Measurements from ENCODE around the gene MPIG6B. TPM values are rescaled to one million over a fixed set of nuclear protein-coding genes. Genes with fewer than 3 reads are reported as not detected.

The MPIG6B gene
- total RNA-seq, 3 donors from 2014 or later (not counting 1 experiment from before 2014, with no cell fraction given): 9.4 to 19.0 (median 12.8) TPM

DNA sequence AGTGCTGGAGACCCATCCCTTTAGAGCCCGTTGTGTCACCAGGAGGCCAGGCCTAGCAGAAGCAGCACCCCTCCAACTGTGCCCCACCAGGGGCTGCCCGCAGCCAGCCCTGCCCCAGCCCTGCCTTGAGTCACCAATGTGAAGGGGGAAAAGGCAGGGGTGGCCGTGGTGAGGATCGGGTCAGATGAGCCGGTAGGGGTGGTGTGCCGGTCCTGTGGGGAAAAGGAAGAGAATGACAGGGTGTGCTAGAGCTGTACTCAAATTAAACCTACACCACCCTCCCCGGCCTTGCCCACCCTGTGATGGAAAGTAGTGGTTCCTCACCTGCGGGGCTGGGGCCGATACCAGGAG lies 42.4 kb downstream of the MPIG6B start:
- TF ChIP-seq, protein P1, sequence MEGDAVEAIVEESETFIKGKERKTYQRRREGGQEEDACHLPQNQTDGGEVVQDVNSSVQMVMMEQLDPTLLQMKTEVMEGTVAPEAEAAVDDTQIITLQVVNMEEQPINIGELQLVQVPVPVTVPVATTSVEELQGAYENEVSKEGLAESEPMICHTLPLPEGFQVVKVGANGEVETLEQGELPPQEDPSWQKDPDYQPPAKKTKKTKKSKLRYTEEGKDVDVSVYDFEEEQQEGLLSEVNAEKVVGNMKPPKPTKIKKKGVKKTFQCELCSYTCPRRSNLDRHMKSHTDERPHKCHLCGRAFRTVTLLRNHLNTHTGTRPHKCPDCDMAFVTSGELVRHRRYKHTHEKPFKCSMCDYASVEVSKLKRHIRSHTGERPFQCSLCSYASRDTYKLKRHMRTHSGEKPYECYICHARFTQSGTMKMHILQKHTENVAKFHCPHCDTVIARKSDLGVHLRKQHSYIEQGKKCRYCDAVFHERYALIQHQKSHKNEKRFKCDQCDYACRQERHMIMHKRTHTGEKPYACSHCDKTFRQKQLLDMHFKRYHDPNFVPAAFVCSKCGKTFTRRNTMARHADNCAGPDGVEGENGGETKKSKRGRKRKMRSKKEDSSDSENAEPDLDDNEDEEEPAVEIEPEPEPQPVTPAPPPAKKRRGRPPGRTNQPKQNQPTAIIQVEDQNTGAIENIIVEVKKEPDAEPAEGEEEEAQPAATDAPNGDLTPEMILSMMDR (IDR thresholded peaks at IDR 0.05): no peak
- no peaks in the 10 kb centered on the region for H3K27me3 Mint-ChIP-seq (ENCODE audit: low read depth in 2 of 2)
- WGBS (ENCODE audit: insufficient coverage): 88% methylated on average over 6 of the region's 9 CpGs
- intact Hi-C loops (cut with micrococcal nuclease): no loop called here
- no peak overlapping the region for H3K4me3 Mint-ChIP-seq
- H3K27me3 ChIP-seq (ENCODE audit: control insufficient read depth, insufficient read depth, low read length): no peaks in the 10 kb centered on the region
- H3K4me3 ChIP-seq (ENCODE audit: low read length): no peak overlapping the region
- H3K9me3 ChIP-seq (ENCODE audit: control insufficient read depth, insufficient read depth, low read length): no peaks in the 10 kb centered on the region
- peaks cover 6 to 17% of the 10 kb centered on the region in 2 donors for H3K4me1 Mint-ChIP-seq
- no peak overlapping the region for H3K27ac ChIP-seq (ENCODE audit: low read length)
- H3K27ac Mint-ChIP-seq: no peak overlapping the region
- DNase-seq (no peak), ATAC-seq (no peak)
- H3K36me3 Mint-ChIP-seq: no peaks in the 10 kb centered on the region
- H3K36me3 ChIP-seq (ENCODE audit: control insufficient read depth, insufficient read depth, low read length): peaks cover 3% of the 10 kb centered on the region
- H3K9me3 Mint-ChIP-seq: no peaks in the 10 kb centered on the region
- peaks cover 9% of the 10 kb centered on the region for H3K4me1 ChIP-seq (ENCODE audit: control insufficient read depth, insufficient read depth, low read length)

DNA sequence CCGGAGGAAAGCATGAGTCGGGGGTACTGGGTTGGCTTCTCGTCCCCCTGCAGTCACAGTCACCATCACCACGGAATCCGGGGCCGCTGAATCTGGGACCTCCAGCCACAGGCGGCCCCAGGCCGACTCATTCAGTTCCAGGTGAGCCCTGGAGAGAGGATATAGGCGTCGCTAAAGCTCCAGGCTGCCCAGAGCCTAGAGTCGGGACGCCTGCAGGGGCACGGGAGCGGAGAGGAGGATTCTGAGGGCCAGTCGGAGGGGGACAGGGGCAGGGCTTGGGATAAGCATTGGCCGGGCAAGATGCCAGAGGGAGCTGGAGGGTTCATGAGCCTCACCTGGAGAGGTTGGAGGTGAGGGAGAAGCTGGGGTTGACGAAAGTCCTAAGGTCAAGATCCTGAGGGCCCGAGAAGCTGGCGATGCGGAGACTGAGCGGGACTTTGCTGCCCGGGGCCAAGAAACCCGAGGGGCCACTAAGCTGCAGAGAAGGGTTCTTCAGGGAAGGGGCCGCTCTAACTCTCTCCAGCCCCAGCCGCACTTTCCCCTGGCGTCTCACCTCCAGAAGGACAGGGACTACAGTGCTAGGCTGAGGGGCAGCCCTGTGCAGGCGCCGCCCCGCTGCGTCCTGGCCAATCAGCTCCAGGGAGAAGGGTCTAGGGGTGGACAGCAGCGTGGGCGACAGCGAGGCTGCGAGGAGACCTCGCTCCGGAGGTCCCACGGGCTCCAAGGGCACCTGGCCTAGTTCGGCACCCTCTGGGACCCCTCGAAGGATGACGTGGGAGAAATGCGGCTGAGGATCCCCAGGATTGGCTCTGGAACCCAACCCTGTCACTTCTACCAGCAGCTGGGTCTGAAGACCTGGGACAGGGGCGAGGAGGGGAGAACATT lies 43.0 kb downstream of the MPIG6B start:
- H3K9me3 Mint-ChIP-seq: no peaks in the 10 kb centered on the region
- ATAC-seq: no peak
- H3K27ac Mint-ChIP-seq: no peak overlapping the region
- H3K36me3 ChIP-seq (ENCODE audit: control insufficient read depth, insufficient read depth, low read length): peaks cover 3% of the 10 kb centered on the region
- no peaks in the 10 kb centered on the region for H3K27me3 ChIP-seq (ENCODE audit: control insufficient read depth, insufficient read depth, low read length)
- WGBS (ENCODE audit: insufficient coverage): 90% methylated on average over 42 of the region's 42 CpGs
- no peaks in the 10 kb centered on the region for H3K36me3 Mint-ChIP-seq
- peaks cover 6 to 19% of the 10 kb centered on the region in 2 donors for H3K4me1 Mint-ChIP-seq
- peaks cover 10% of the 10 kb centered on the region for H3K4me1 ChIP-seq (ENCODE audit: control insufficient read depth, insufficient read depth, low read length)
- DNase-seq: no peak
- H3K4me3 Mint-ChIP-seq: no peak overlapping the region
- intact Hi-C loops (cut with micrococcal nuclease): no loop called here
- H3K9me3 ChIP-seq (ENCODE audit: control insufficient read depth, insufficient read depth, low read length): no peaks in the 10 kb centered on the region
- TF ChIP-seq, protein P1 (IDR thresholded peaks at IDR 0.05): no peak
- H3K27ac ChIP-seq (ENCODE audit: low read length): no peak overlapping the region
- no peak overlapping the region for H3K4me3 ChIP-seq (ENCODE audit: low read length)
- no peaks in the 10 kb centered on the region for H3K27me3 Mint-ChIP-seq (ENCODE audit: low read depth in 2 of 2)

DNA sequence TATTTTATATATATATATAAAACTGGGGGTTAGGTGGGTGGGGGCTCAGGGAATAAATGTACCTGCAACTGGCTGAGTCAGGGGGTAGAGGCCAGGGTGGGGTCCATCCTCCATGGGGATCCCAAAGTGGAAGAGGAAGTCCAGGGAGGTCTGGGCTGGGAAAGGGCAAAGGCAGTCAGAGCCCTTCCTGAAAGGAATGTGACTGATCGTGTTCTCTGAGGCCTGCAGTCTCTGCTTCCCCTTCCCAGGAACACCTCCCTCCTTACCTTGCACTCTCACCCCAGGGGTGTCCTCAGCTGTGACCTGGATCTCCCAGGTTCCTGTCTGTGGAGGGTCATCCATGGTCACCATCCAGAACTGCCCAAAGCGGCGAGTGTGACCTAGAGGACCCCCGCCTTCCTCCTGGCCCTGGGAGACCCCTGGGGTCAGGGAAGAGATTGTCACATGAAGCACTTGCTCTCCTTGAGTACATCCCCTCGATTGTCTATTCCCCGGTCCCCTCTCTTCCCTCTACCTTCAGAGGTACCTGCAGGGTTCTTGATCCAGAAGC lies 44.0 kb downstream of the MPIG6B start:
- Mint-ChIP-seq H3K9me3 (no peaks in the 10 kb centered on the region), H3K27ac (no peak overlapping the region), H3K4me1 (peaks cover 6 to 23% of the 10 kb centered on the region in 2 donors), H3K36me3 (no peaks in the 10 kb centered on the region), H3K27me3 (ENCODE audit: low read depth in 2 of 2) (no peaks in the 10 kb centered on the region), H3K4me3 (no peak overlapping the region)
- no peak for ATAC-seq
- Histone ChIP-seq H3K9me3 (ENCODE audit: control insufficient read depth, insufficient read depth, low read length) (no peaks in the 10 kb centered on the region), H3K36me3 (ENCODE audit: control insufficient read depth, insufficient read depth, low read length) (no peaks in the 10 kb centered on the region), H3K27me3 (ENCODE audit: control insufficient read depth, insufficient read depth, low read length) (no peaks in the 10 kb centered on the region), H3K4me3 (ENCODE audit: low read length) (no peak overlapping the region), H3K4me1 (ENCODE audit: control insufficient read depth, insufficient read depth, low read length) (peaks cover 19% of the 10 kb centered on the region), H3K27ac (ENCODE audit: low read length) (no peak overlapping the region)
- DNase-seq: no peak
- 93% methylated on average over 6 of the region's 6 CpGs for WGBS (ENCODE audit: insufficient coverage)
- TF ChIP-seq, protein P1 (IDR thresholded peaks at IDR 0.05): no peak
- intact Hi-C loops (cut with micrococcal nuclease): no loop called here

Data from natural killer cell (primary cell).